ENCODE data around the gene CPD. TPM values are rescaled to one million over a fixed set of nuclear protein-coding genes. Genes with fewer than 3 reads are reported as not detected.
A peak's percentile ranks its signal among the peaks of the same experiment; 100 is the strongest.

The CPD gene
- total and polyA plus RNA-seq, 2 of the 13 experiments (the other 11 are each of a cell fraction or from before 2014, with no cell fraction given), result 46.1 to 72.3 TPM

DNA sequence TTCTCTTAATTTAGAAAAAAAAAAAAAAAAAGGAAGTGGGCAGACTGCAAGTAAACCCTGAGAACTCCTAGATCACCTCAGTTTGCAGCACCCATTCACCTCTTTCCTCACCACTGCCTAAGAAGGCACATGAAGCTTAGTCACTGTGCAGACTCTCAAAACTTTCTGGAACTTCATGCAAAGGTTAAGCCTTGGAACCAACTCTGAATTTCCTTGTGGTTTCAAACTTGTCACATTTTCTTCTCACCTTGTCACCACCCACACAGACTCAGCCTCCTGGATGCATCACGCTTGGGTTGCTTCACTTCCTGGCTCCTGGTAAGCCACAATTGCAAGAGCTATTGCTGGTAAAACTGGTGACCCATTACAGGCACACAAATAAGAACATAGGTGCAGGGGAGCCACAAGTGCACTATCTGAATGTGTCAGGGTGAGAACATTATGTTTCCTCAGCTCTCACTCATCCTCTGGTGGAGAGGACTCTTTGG is 15.0 kb upstream of the CPD start:
- in situ Hi-C loops (cut with HindIII; ENCODE audit: extremely low pct_ligation_motif_present, low pct_unique_long_range_greater_than_20kb), result no loop called here
- Histone ChIP-seq H3K4me2 (ENCODE audit: low read depth, low read length) (no peak overlapping the region), H4K20me1 (ENCODE audit: insufficient read depth, low read length) (no peaks in the 10 kb centered on the region), H2AFZ (ENCODE audit: low read length) (no peak overlapping the region), H3K36me3 (replicated peaks in 1 of 2; ENCODE audit: control insufficient read depth in 1 of 2, insufficient read depth in 2 of 2, low read length in 2 of 2) (no peaks in the 10 kb centered on the region), H3K9me3 (ENCODE audit: low read length) (peaks cover 9% of the 10 kb centered on the region), H3K27me3 (ENCODE audit: control insufficient read depth in 1 of 2, insufficient read depth in 2 of 2, low read length in 2 of 2) (no peaks in the 10 kb centered on the region; a peak in 1 of 5 replicates), H3K4me3 (replicated peaks in 1 of 3; ENCODE audit: insufficient read depth in 1 of 3, low read depth in 2 of 3, low read length in 3 of 3) (no peak overlapping the region), H3K79me2 (ENCODE audit: insufficient read depth, low read length) (no peaks in the 10 kb centered on the region), H3K4me1 (ENCODE audit: insufficient read depth, low read length) (peaks cover 16% of the 10 kb centered on the region), H3K27ac (ENCODE audit: extremely low read length, insufficient read depth, low read length) (no peak overlapping the region), H3K9ac (ENCODE audit: insufficient read depth, low read depth, low read length) (no peak overlapping the region)
- BruUV-seq (replicated peaks), result no TSS peak
- ATAC-seq, result no peak
- WGBS (ENCODE audit: low lambda C conversion rate), result 7% methylated on average over 1 of the region's 1 CpG
- FAIRE-seq, result no peak
- DNase-seq (ENCODE audit: low spot score), result no peak
- POLR2A ChIA-PET, result interaction anchor here (1.5 to 1.6 kb wide), 2 partner anchors 13 to 19 kb away, joined by 5 to 6 read pairs; no protein-coding TSS in a partner anchor
- intact Hi-C loops (cut with micrococcal nuclease; ENCODE audit: unreplicated experiment), result no loop called here
- TF ChIP-seq ZNF589 (CRISPR knock-in tag; conservative IDR thresholded peaks at IDR 0.05) (no peak), NKX3-1 (CRISPR knock-in tag; IDR thresholded peaks at IDR 0.05) (no peak), NFKBIZ (CRISPR knock-in tag; IDR thresholded peaks at IDR 0.05) (no peak), GATAD1 (CRISPR knock-in tag; IDR thresholded peaks at IDR 0.05) (no peak), ZNF562 (CRISPR knock-in tag; IDR thresholded peaks at IDR 0.05; ENCODE audit: borderline replicate concordance) (no peak), SP5 (CRISPR knock-in tag; IDR thresholded peaks at IDR 0.05; ENCODE audit: borderline replicate concordance, low read depth) (no peak), PCBP2 (optimal IDR thresholded peaks at IDR 0.05; ENCODE audit: low read depth, low read length, poor library complexity, severe bottlenecking) (no peak), MAFK (conservative IDR thresholded peaks at IDR 0.05 in 1 of 2, IDR thresholded peaks at IDR 0.05 in 1 of 2; ENCODE audit: low read length in 2 of 2) (no peak), ZNF329 (CRISPR knock-in tag; IDR thresholded peaks at IDR 0.05; ENCODE audit: low read depth) (no peak), ETV5 (CRISPR knock-in tag; IDR thresholded peaks at IDR 0.05; ENCODE audit: borderline replicate concordance) (peak; percentile 49; the same call in 1 of the 2 replicates), KDM4B (CRISPR knock-in tag; IDR thresholded peaks at IDR 0.05) (no peak), KDM2A (CRISPR knock-in tag; IDR thresholded peaks at IDR 0.05; ENCODE audit: borderline replicate concordance, low read depth) (no peak), KLF6 (CRISPR knock-in tag; IDR thresholded peaks at IDR 0.05) (no peak), HDAC1 (CRISPR knock-in tag; IDR thresholded peaks at IDR 0.05) (no peak), FOSL2 (CRISPR knock-in tag; IDR thresholded peaks at IDR 0.05) (peak; percentile 29; the same call in 1 of the 2 replicates), CEBPB (IDR thresholded peaks at IDR 0.05; ENCODE audit: borderline replicate concordance, low read depth, low read length) (peak; percentile 64; the same call in 1 of the 2 replicates), MTF1 (CRISPR knock-in tag; IDR thresholded peaks at IDR 0.05) (no peak), ZNF282 (IDR thresholded peaks at IDR 0.05; ENCODE audit: partially characterized antibody) (no peak), HOXA3 (CRISPR knock-in tag; IDR thresholded peaks at IDR 0.05) (no peak), TEAD2 (CRISPR knock-in tag; IDR thresholded peaks at IDR 0.05) (no peak), MAZ (IDR thresholded peaks at IDR 0.05; ENCODE audit: borderline replicate concordance, low read depth, low read length) (no peak), MAZ (CRISPR knock-in tag; IDR thresholded peaks at IDR 0.05; ENCODE audit: low read depth) (no peak)
- TF ChIP-seq, protein P1, sequence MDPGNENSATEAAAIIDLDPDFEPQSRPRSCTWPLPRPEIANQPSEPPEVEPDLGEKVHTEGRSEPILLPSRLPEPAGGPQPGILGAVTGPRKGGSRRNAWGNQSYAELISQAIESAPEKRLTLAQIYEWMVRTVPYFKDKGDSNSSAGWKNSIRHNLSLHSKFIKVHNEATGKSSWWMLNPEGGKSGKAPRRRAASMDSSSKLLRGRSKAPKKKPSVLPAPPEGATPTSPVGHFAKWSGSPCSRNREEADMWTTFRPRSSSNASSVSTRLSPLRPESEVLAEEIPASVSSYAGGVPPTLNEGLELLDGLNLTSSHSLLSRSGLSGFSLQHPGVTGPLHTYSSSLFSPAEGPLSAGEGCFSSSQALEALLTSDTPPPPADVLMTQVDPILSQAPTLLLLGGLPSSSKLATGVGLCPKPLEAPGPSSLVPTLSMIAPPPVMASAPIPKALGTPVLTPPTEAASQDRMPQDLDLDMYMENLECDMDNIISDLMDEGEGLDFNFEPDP (CRISPR knock-in tag; conservative IDR thresholded peaks at IDR 0.05), result no peak
- TF ChIP-seq, protein P2, sequence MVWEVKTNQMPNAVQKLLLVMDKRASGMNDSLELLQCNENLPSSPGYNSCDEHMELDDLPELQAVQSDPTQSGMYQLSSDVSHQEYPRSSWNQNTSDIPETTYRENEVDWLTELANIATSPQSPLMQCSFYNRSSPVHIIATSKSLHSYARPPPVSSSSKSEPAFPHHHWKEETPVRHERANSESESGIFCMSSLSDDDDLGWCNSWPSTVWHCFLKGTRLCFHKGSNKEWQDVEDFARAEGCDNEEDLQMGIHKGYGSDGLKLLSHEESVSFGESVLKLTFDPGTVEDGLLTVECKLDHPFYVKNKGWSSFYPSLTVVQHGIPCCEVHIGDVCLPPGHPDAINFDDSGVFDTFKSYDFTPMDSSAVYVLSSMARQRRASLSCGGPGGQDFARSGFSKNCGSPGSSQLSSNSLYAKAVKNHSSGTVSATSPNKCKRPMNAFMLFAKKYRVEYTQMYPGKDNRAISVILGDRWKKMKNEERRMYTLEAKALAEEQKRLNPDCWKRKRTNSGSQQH (CRISPR knock-in tag; IDR thresholded peaks at IDR 0.05; ENCODE audit: low read depth), result no peak
- TF ChIP-seq, protein P3, sequence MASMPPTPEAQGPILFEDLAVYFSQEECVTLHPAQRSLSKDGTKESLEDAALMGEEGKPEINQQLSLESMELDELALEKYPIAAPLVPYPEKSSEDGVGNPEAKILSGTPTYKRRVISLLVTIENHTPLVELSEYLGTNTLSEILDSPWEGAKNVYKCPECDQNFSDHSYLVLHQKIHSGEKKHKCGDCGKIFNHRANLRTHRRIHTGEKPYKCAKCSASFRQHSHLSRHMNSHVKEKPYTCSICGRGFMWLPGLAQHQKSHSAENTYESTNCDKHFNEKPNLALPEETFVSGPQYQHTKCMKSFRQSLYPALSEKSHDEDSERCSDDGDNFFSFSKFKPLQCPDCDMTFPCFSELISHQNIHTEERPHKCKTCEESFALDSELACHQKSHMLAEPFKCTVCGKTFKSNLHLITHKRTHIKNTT (CRISPR knock-in tag; IDR thresholded peaks at IDR 0.05), result no peak
- CTCF ChIA-PET (ENCODE audit: low intra/inter-chr PET ratio, low total read pairs), result no interaction called here
